ENCODE results near the gene ZBTB26. TPM values are rescaled to one million over a fixed set of nuclear protein-coding genes. Genes with fewer than 3 reads are reported as not detected.
"Not testable (repeated sequence)": the region's sequence is repeated elsewhere in the genome, so short reads cannot be mapped to it uniquely, and the experiment has no call there.

The ZBTB26 gene
- total and polyA plus RNA-seq, 10 of the 15 experiments (the other 5 are each of a cell fraction or from before 2014, with no cell fraction given): 1.8 to 19.5 (median 4.5) TPM

DNA sequence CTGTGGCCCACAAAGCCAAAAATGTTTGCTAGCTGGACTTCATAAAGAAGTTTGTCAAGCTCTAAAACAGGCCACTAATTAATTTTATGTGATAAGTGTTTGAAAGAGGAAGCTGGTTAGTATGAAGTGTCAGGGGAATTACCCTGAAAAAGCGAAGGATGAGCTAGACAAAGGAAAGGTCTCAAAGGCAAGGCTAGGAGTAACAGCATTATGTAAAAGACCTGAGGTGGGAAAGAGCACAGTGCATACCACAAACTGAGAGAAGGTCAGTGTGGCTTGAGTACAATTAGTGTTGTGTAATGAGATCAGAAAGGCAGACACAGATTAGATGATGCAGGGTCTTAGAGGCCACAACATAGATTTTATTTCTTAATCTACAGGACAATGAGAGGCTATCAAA is 55.8 kb downstream of the ZBTB26 start:
- H3K27ac ChIP-seq (ENCODE audit: control insufficient read depth, insufficient read depth): no peak overlapping the region
- DNase-seq (ENCODE audit: low read depth, low spot score): peak; percentile 20
- no peaks in the 10 kb centered on the region for H3K4me1 ChIP-seq (ENCODE audit: control insufficient read depth, insufficient read depth, low read length)
- no peak overlapping the region for H2AFZ ChIP-seq (ENCODE audit: control insufficient read depth, low read depth, low read length)
- FAIRE-seq: no peak
- POLR2A ChIA-PET: interaction anchor here (0.6 to 1.3 kb wide), 5 partner anchors 14 to 45 kb away, joined by 3 to 6 read pairs (median 3); partner anchors contain the start of gene ZBTB6
- no peaks in the 10 kb centered on the region for H3K79me2 ChIP-seq (ENCODE audit: control insufficient read depth, insufficient read depth, low read length)
- no peak overlapping the region for H3K4me2 ChIP-seq (ENCODE audit: control insufficient read depth, insufficient read depth)
- in situ Hi-C loops (cut with MboI) (no loop called here), intact Hi-C loops (cut with micrococcal nuclease; ENCODE audit: unreplicated experiment) (no loop called here)
- peaks cover 5 to 31% of the 10 kb centered on the region in 2 experiments for H3K36me3 ChIP-seq (ENCODE audit: control insufficient read depth in 2 of 2, insufficient read depth in 2 of 2, low read length in 1 of 2)
- no peaks in the 10 kb centered on the region for H3K27me3 ChIP-seq (replicated peaks in 1 of 2; ENCODE audit: control insufficient read depth in 2 of 2, insufficient read depth in 2 of 2, low read length in 1 of 2)
- no peak overlapping the region for H3K4me3 ChIP-seq
- H3K9ac ChIP-seq (ENCODE audit: control insufficient read depth, insufficient read depth, low read length): no peak overlapping the region
- TF ChIP-seq, protein P1, sequence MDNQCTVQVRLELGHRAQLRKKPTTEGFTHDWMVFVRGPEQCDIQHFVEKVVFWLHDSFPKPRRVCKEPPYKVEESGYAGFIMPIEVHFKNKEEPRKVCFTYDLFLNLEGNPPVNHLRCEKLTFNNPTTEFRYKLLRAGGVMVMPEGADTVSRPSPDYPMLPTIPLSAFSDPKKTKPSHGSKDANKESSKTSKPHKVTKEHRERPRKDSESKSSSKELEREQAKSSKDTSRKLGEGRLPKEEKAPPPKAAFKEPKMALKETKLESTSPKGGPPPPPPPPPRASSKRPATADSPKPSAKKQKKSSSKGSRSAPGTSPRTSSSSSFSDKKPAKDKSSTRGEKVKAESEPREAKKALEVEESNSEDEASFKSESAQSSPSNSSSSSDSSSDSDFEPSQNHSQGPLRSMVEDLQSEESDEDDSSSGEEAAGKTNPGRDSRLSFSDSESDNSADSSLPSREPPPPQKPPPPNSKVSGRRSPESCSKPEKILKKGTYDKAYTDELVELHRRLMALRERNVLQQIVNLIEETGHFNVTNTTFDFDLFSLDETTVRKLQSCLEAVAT (IDR thresholded peaks at IDR 0.05): 0 out of 2 replicates have a peak, but pooled peaks have one; percentile 34
- TF ChIP-seq IKZF2 (IDR thresholded peaks at IDR 0.05) (peak in 1 of 2 experiments; percentile 24; a peak in 1 of 4 replicates), RELB (IDR thresholded peaks at IDR 0.05; ENCODE audit: low read depth) (no peak), ATF7 (IDR thresholded peaks at IDR 0.05; ENCODE audit: low read depth) (peak; percentile 39; the same call in 1 of the 2 replicates), RCOR1 (conservative IDR thresholded peaks at IDR 0.05; ENCODE audit: low read depth, low read length) (no peak), EP300 (IDR thresholded peaks at IDR 0.05; ENCODE audit: borderline replicate concordance in 1 of 2, control insufficient read depth in 1 of 2, low read depth in 2 of 2, low read length in 2 of 2) (0 out of 4 replicates have a peak, but pooled peaks of 1 of the 2 experiments have one; percentile 12), NR2F1 (conservative IDR thresholded peaks at IDR 0.05) (peak; percentile 90), NBN (IDR thresholded peaks at IDR 0.05) (peak; percentile 49; the same call in 1 of the 2 replicates), FOS (IDR thresholded peaks at IDR 0.05; ENCODE audit: borderline replicate concordance, extremely low read depth, insufficient read length) (no peak), MTA2 (IDR thresholded peaks at IDR 0.05; ENCODE audit: low read depth) (peak; percentile 92)
- H4K20me1 ChIP-seq (ENCODE audit: control insufficient read depth, insufficient read depth): no peaks in the 10 kb centered on the region
- no peaks in the 10 kb centered on the region for H3K9me3 ChIP-seq (replicated peaks; ENCODE audit: control insufficient read depth, insufficient read depth, low read length)
- SMC1A ChIA-PET (ENCODE audit: uncharacterized antibody, unreplicated experiment): interaction anchor here (0.8 to 4.3 kb wide), 7 partner anchors 20 to 121 kb away, joined by 3 to 17 read pairs (median 3); partner anchors contain the start of gene RABGAP1
- 57% methylated on average over 1 of the region's 1 CpG for WGBS (ENCODE audit: insufficient coverage, insufficient replicate concordance, low lambda C conversion rate, missing lambda C conversion rate)
- CTCF ChIA-PET: interaction anchor here (0.6 to 2.1 kb wide), 9 partner anchors 10 to 1897 kb away, joined by 3 to 12 read pairs (median 3); partner anchors contain the start of gene ZBTB6
- TSS peak; percentile 37 for BruUV-seq (replicated peaks)
- RAD21 ChIA-PET (ENCODE audit: unreplicated experiment): interaction anchor here (0.7 to 1.3 kb wide), 3 partner anchors 26 to 115 kb away, joined by 3 to 4 read pairs (median 4); partner anchors contain the start of gene ZBTB6
- ATAC-seq: peak; percentile 63

GRCh38 chr9:122867276-122867675 is 64.0 kb downstream of the ZBTB26 start:
- in situ Hi-C loops (cut with MboI); POLR2A ChIA-PET; BruUV-seq (replicated peaks); H3K27me3 ChIP-seq (replicated peaks in 1 of 2; ENCODE audit: control insufficient read depth in 2 of 2, insufficient read depth in 2 of 2, low read length in 1 of 2); H3K27ac ChIP-seq (ENCODE audit: control insufficient read depth, insufficient read depth); H3K4me1 ChIP-seq (ENCODE audit: control insufficient read depth, insufficient read depth, low read length); FAIRE-seq; DNase-seq (ENCODE audit: low read depth, low spot score); CTCF ChIA-PET; H2AFZ ChIP-seq (ENCODE audit: control insufficient read depth, low read depth, low read length); intact Hi-C loops (cut with micrococcal nuclease; ENCODE audit: unreplicated experiment); ATAC-seq; H3K36me3 ChIP-seq (ENCODE audit: control insufficient read depth in 2 of 2, insufficient read depth in 2 of 2, low read length in 1 of 2); RAD21 ChIA-PET (ENCODE audit: unreplicated experiment); H3K4me3 ChIP-seq; H3K4me2 ChIP-seq (ENCODE audit: control insufficient read depth, insufficient read depth); H4K20me1 ChIP-seq (ENCODE audit: control insufficient read depth, insufficient read depth); H3K9ac ChIP-seq (ENCODE audit: control insufficient read depth, insufficient read depth, low read length); SMC1A ChIA-PET (ENCODE audit: uncharacterized antibody, unreplicated experiment); H3K9me3 ChIP-seq (replicated peaks; ENCODE audit: control insufficient read depth, insufficient read depth, low read length); H3K79me2 ChIP-seq (ENCODE audit: control insufficient read depth, insufficient read depth, low read length): not testable (repeated sequence)
- no CpG with 5 or more reads among the region's 27 CpGs for WGBS (ENCODE audit: insufficient coverage, insufficient replicate concordance, low lambda C conversion rate, missing lambda C conversion rate)
